ENCODE results near the gene PAQR9. TPM values are rescaled to one million over a fixed set of nuclear protein-coding genes. Genes with fewer than 3 reads are reported as not detected.

The PAQR9 gene
- total RNA-seq, 1 experiment from 2014 or later, result not detected

DNA sequence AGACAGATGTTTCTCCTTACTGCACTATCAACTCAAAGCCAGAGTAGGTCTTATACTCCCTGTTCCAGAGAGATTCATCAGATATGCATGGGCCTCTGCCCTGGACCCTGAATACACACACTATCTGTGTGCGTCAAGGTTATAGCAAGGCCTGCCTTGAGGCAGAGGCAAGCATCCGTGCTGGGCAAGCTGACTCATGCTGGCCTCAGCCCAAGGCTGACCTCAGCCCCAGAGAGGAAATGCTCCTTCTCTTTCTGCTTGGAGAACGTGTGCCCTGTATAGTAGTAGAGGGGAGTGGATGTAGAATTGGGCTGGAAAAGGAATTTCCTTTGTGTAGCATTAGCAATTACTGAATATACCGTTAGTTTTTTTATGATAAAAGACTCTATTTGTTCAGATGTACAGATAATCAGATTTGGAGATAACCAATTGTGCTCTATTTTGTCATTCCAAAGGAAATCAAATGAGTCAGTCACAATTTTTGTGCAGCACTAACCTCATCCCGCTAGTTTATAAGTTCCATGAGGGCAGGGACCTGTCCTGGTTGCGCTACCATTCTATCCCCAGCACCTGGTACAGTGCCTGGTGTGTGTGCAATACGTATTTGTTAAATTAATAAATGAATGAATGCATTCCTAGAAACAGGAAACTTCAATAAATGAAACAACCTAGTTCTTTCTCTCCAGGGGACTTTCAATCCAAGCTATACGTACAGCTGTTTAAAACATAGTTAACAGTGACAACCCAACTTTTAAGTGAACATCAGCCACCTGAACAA is 13.3 kb upstream of the PAQR9 start:
- no peak overlapping the region for H3K27ac Mint-ChIP-seq (ENCODE audit: unreplicated experiment)
- CTCF ChIA-PET, result no interaction called here

DNA sequence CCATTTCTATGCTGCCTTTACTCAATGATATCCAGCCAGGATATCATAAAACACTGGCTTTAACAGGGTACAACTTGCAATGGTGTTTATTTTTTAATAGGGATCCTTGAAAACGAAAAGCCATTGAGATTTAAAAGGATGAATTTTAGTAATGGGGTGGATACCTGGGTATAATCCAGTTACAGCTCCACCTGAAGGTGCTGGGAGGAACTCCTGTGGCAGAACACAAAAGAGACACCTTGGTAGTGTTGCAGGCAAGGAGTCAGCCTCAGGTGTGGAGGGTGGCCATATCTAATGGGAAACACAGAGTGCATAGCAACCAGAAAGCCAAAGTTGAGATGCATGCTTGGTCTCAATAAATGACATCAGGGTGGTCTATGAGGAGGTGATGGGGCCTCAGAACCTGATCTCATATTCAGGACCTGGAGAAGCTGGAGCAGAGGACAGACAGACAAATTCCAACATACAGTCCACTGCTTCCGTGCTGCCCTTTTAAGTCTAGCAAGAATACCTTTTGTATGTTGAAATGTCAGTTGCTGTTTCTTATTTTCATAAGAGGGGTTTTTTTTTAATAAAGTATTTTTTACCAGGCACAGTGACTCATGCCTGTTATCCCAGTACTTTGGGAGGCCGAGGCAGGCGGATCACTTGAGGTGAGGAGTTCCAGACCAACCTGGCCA is 12.0 kb upstream of the PAQR9 start:
- ChIA-PET CTCF (interaction anchor here (0.6 kb wide), 1 partner anchor 92 kb away, joined by 5 read pairs; no protein-coding TSS in a partner anchor), POLR2A (no interaction called here)
- Histone ChIP-seq H3K27me3 (replicated peaks; ENCODE audit: control insufficient read depth, insufficient read depth, low read length) (no peaks in the 10 kb centered on the region), H3K4me1 (no peaks in the 10 kb centered on the region), H3K9me3 (no peaks in the 10 kb centered on the region), H3K4me3 (ENCODE audit: low read depth, low read length) (no peak overlapping the region), H3K36me3 (ENCODE audit: control insufficient read depth, insufficient read depth, low read length) (no peaks in the 10 kb centered on the region)
- TF ChIP-seq, protein P1, sequence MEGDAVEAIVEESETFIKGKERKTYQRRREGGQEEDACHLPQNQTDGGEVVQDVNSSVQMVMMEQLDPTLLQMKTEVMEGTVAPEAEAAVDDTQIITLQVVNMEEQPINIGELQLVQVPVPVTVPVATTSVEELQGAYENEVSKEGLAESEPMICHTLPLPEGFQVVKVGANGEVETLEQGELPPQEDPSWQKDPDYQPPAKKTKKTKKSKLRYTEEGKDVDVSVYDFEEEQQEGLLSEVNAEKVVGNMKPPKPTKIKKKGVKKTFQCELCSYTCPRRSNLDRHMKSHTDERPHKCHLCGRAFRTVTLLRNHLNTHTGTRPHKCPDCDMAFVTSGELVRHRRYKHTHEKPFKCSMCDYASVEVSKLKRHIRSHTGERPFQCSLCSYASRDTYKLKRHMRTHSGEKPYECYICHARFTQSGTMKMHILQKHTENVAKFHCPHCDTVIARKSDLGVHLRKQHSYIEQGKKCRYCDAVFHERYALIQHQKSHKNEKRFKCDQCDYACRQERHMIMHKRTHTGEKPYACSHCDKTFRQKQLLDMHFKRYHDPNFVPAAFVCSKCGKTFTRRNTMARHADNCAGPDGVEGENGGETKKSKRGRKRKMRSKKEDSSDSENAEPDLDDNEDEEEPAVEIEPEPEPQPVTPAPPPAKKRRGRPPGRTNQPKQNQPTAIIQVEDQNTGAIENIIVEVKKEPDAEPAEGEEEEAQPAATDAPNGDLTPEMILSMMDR (IDR thresholded peaks at IDR 0.05; ENCODE audit: insufficient read depth in 1 of 2, low read depth in 1 of 2, low read length in 1 of 2, severe bottlenecking in 1 of 2, unreplicated experiment in 1 of 2), result peak in 1 of 2 experiments; percentile 23
- Mint-ChIP-seq H3K27ac (ENCODE audit: unreplicated experiment) (no peak overlapping the region), H3K36me3 (ENCODE audit: insufficient read depth, unreplicated experiment) (no peaks in the 10 kb centered on the region), H3K9me3 (ENCODE audit: unreplicated experiment) (no peaks in the 10 kb centered on the region), H3K27me3 (ENCODE audit: insufficient read depth, unreplicated experiment) (peaks cover 20% of the 10 kb centered on the region), H3K4me1 (ENCODE audit: low read depth, unreplicated experiment) (no peaks in the 10 kb centered on the region), H3K4me3 (ENCODE audit: unreplicated experiment) (no peak overlapping the region)
- intact Hi-C loops (cut with micrococcal nuclease; ENCODE audit: unreplicated experiment), result no loop called here
- BruUV-seq (replicated peaks), result no TSS peak
- no peak for DNase-seq

More for the DNA sequence above, 13.3 kb upstream of the PAQR9 start:
- no peak for DNase-seq
- Histone ChIP-seq H3K27me3 (replicated peaks; ENCODE audit: control insufficient read depth, insufficient read depth, low read length) (no peaks in the 10 kb centered on the region), H3K9me3 (no peaks in the 10 kb centered on the region), H3K36me3 (ENCODE audit: control insufficient read depth, insufficient read depth, low read length) (no peaks in the 10 kb centered on the region), H3K4me1 (no peaks in the 10 kb centered on the region), H3K4me3 (ENCODE audit: low read depth, low read length) (no peak overlapping the region)
- Mint-ChIP-seq H3K4me3 (ENCODE audit: unreplicated experiment) (no peak overlapping the region), H3K36me3 (ENCODE audit: insufficient read depth, unreplicated experiment) (no peaks in the 10 kb centered on the region), H3K4me1 (ENCODE audit: low read depth, unreplicated experiment) (no peaks in the 10 kb centered on the region), H3K9me3 (ENCODE audit: unreplicated experiment) (no peaks in the 10 kb centered on the region), H3K27me3 (ENCODE audit: insufficient read depth, unreplicated experiment) (peaks cover 18% of the 10 kb centered on the region)
- TF ChIP-seq, protein P1 (IDR thresholded peaks at IDR 0.05; ENCODE audit: insufficient read depth in 1 of 2, low read depth in 1 of 2, low read length in 1 of 2, severe bottlenecking in 1 of 2, unreplicated experiment in 1 of 2), result no peak
- intact Hi-C loops (cut with micrococcal nuclease; ENCODE audit: unreplicated experiment), result no loop called here
- BruUV-seq (replicated peaks), result no TSS peak
- POLR2A ChIA-PET, result no interaction called here

DNA sequence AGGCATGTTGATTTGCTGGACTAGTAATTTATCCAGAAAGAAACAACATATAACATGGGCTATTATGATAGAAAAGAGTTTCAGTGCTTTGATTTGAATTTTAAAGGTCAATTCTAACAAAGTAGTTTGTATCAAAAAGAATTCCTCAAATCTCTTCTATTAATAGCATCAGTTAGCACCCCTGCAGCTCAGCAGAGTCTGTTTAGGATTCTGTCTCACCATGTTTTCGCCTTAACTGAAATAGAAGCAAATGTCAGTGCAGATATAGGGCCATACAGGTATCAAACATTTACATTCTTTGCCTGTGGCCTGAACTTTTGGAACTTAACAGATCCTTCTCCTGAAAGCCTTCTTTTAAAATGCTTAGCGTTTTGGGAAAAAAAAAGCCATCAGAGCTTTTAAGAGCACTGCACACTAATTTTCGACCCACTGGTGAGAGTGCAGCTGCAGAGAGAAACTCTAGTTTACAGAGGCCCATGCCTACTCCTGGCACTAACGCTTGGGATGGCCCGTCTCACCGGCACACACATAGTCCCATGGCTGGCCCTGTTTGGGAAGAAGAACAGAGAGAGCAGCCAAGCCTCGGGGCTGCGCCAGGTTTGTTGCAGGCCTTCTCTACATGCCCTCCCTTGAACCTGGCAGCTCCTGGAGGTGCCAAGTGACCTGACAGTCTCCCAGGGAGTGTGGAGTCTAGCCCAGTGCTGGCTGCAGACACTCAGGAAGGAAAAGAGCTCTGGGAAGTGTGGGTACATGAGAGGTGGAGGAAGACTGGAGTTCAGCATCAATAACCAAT is 9.9 kb upstream of the PAQR9 start:
- H3K9me3 Mint-ChIP-seq (ENCODE audit: unreplicated experiment), result no peaks in the 10 kb centered on the region
- CTCF ChIA-PET, result no interaction called here
- no peaks in the 10 kb centered on the region for H3K36me3 ChIP-seq (ENCODE audit: control insufficient read depth, insufficient read depth, low read length)
- H3K4me3 Mint-ChIP-seq (ENCODE audit: unreplicated experiment), result no peak overlapping the region
- H3K9me3 ChIP-seq, result no peaks in the 10 kb centered on the region
- H3K27me3 ChIP-seq (replicated peaks; ENCODE audit: control insufficient read depth, insufficient read depth, low read length), result no peaks in the 10 kb centered on the region
- intact Hi-C loops (cut with micrococcal nuclease; ENCODE audit: unreplicated experiment), result no loop called here
- DNase-seq, result no peak
- POLR2A ChIA-PET, result no interaction called here
- H3K27me3 Mint-ChIP-seq (ENCODE audit: insufficient read depth, unreplicated experiment), result peaks cover 23% of the 10 kb centered on the region
- no peak overlapping the region for H3K4me3 ChIP-seq (ENCODE audit: low read depth, low read length)
- H3K4me1 Mint-ChIP-seq (ENCODE audit: low read depth, unreplicated experiment), result no peaks in the 10 kb centered on the region
- no peaks in the 10 kb centered on the region for H3K36me3 Mint-ChIP-seq (ENCODE audit: insufficient read depth, unreplicated experiment)
- no peak overlapping the region for H3K27ac Mint-ChIP-seq (ENCODE audit: unreplicated experiment)
- H3K4me1 ChIP-seq, result no peaks in the 10 kb centered on the region
- TF ChIP-seq, protein P1 (IDR thresholded peaks at IDR 0.05; ENCODE audit: insufficient read depth in 1 of 2, low read depth in 1 of 2, low read length in 1 of 2, severe bottlenecking in 1 of 2, unreplicated experiment in 1 of 2), result no peak
- BruUV-seq (replicated peaks), result no TSS peak

Data from Caco-2 (cell line).